H1 (cell line): ENCODE data around the gene ILKAP.

ENCODE experiments used
- BCL11A ChIP-seq, 2 experiments: IDR thresholded peaks; one replicate each; pipeline ENCODE4 v1.6.1; 2011; ENCODE audit warnings: low read depth in 2 of 2, low read length in 2 of 2, mild to moderate bottlenecking in 2 of 2
- CREB1 ChIP-seq: IDR thresholded peaks from 2 replicates; pipeline ENCODE4 v1.6.1; 2012; ENCODE audit warnings: inconsistent platforms
- GABPA ChIP-seq: IDR thresholded peaks from 2 replicates; pipeline ENCODE4 v1.6.1; 2011; ENCODE audit warnings: mild to moderate bottlenecking, low read length, moderate library complexity, borderline replicate concordance; ENCODE audit not compliant: insufficient read depth
- GTF2F1 ChIP-seq: IDR thresholded peaks from 2 replicates; pipeline ENCODE4 v1.6.1; 2012; ENCODE audit warnings: low read depth, low read length, improper control_type of control experiment, borderline replicate concordance
- POLR2A ChIP-seq, 2 experiments: IDR thresholded peaks; 1 replicate in 1 of 2; 2 replicates in 1 of 2; pipeline ENCODE4 v1.6.1; 2011; ENCODE audit warnings: low read depth in 2 of 2, low read length in 2 of 2, mild to moderate bottlenecking in 2 of 2; ENCODE audit errors: control extremely low read depth in 1 of 2
- SAP30 ChIP-seq: fragments of 300-600 bp; sonication (generic); IDR thresholded peaks from 2 replicates; pipeline ENCODE4 v1.7.1; 2012; ENCODE audit warnings: low read length, moderate library complexity, mild to moderate bottlenecking, inconsistent platforms; ENCODE audit not compliant: insufficient read depth, insufficient replicate concordance
- YY1 ChIP-seq: IDR thresholded peaks from 2 replicates; pipeline ENCODE4 v1.6.1; 2011; ENCODE audit warnings: low read depth, mild to moderate bottlenecking, low read length
- TF ChIP-seq, protein P1 (sequence below), 3 experiments: IDR thresholded peaks; 1 replicate in 2 of 3; 2 replicates in 1 of 3; pipeline versions ENCODE4 v1.5.1 to v1.6.1; 2011; ENCODE audit warnings: low read length in 3 of 3, mild to moderate bottlenecking in 3 of 3, inconsistent platforms in 2 of 3, low read depth in 1 of 3, moderate library complexity in 1 of 3; ENCODE audit not compliant: insufficient read depth in 1 of 3; ENCODE audit errors: control extremely low read depth in 1 of 3

DNA sequence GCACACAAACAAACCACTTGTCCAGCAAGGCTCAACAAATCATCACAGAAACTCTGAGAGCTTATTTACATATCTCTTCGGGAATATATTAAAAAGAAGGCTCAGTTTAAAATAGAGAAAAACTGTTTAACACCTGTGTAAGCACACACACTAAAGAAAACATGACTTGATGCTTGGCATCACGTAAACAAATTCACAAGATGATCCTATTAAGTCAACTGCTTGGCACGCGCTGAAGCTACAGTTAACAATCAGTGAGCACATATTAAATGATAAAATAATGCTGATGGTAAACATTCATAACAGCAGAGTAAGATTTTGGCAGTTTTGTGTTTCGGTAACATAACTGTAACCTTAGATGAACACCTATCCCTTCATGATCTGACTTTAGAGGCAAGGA, 40.7 kb upstream of the ILKAP start:
- no peak for TF ChIP-seq YY1
- TF ChIP-seq CREB1 = no peak
- no peak for TF ChIP-seq POLR2A (IDR thresholded peaks at IDR 0.05; ENCODE audit: control extremely low read depth in 1 of 2, low read depth in 2 of 2, low read length in 2 of 2)
- TF ChIP-seq, protein P1, sequence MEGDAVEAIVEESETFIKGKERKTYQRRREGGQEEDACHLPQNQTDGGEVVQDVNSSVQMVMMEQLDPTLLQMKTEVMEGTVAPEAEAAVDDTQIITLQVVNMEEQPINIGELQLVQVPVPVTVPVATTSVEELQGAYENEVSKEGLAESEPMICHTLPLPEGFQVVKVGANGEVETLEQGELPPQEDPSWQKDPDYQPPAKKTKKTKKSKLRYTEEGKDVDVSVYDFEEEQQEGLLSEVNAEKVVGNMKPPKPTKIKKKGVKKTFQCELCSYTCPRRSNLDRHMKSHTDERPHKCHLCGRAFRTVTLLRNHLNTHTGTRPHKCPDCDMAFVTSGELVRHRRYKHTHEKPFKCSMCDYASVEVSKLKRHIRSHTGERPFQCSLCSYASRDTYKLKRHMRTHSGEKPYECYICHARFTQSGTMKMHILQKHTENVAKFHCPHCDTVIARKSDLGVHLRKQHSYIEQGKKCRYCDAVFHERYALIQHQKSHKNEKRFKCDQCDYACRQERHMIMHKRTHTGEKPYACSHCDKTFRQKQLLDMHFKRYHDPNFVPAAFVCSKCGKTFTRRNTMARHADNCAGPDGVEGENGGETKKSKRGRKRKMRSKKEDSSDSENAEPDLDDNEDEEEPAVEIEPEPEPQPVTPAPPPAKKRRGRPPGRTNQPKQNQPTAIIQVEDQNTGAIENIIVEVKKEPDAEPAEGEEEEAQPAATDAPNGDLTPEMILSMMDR (IDR thresholded peaks at IDR 0.05; ENCODE audit: control extremely low read depth in 1 of 3, insufficient read depth in 1 of 3, low read depth in 1 of 3, low read length in 3 of 3) = no peak
- TF ChIP-seq BCL11A (IDR thresholded peaks at IDR 0.05; ENCODE audit: low read depth in 2 of 2, low read length in 2 of 2) = no peak
- no peak for TF ChIP-seq GTF2F1
- no peak for TF ChIP-seq SAP30
- no peak for TF ChIP-seq GABPA
